HepG2 (cell line): ENCODE results near the gene RARS2. TPM values are rescaled to one million over a fixed set of nuclear protein-coding genes. Genes with fewer than 3 reads are reported as not detected.
A peak's percentile ranks its signal among the peaks of the same experiment; 100 is the strongest.

Experiments used
- AGO2 ChIP-seq: fragments of 200-400 bp; formaldehyde crosslinking; optimal IDR thresholded peaks from 2 replicates; pipeline ENCODE3; 2017; ENCODE audit warnings: mild to moderate bottlenecking, low read depth, low read length, moderate library complexity
- BCL6 ChIP-seq: IDR thresholded peaks from 2 replicates; pipeline ENCODE4 v1.6.1; 2016; ENCODE audit warnings: missing genetic modification reagents, missing compliant biosample characterization
- CHCHD3 ChIP-seq: sonication (generic); formaldehyde crosslinking; IDR thresholded peaks from 2 replicates; pipeline ENCODE4 v1.8.0; 2022; ENCODE audit warnings: mild to moderate bottlenecking, missing genetic modification reagents, moderate library complexity
- CREB1 ChIP-seq, 2 experiments: fragments of 450-650 bp in 1 of 2; IDR thresholded peaks; 2 replicates each; pipeline ENCODE4 v1.6.1; 2016 to 2017; ENCODE audit warnings: control low read depth in 1 of 2, mild to moderate bottlenecking in 1 of 2, missing compliant biosample characterization in 1 of 2, missing genetic modification characterization in 1 of 2
- GABPB1 ChIP-seq: IDR thresholded peaks from 2 replicates; pipeline ENCODE4 v1.6.1; 2016; ENCODE audit warnings: mild to moderate bottlenecking, missing genetic modification reagents, moderate library complexity, missing compliant biosample characterization
- GATAD1 ChIP-seq: IDR thresholded peaks from 2 replicates; pipeline ENCODE4 v1.6.1; 2016; ENCODE audit warnings: missing genetic modification reagents, missing compliant biosample characterization
- HNRNPUL1 ChIP-seq: fragments of 200-400 bp; formaldehyde crosslinking; IDR thresholded peaks from 2 replicates; pipeline ENCODE4 v1.6.1; 2017; ENCODE audit warnings: low read depth, mild to moderate bottlenecking, low read length, moderate library complexity
- MNT ChIP-seq: fragments of 450-650 bp; IDR thresholded peaks from 2 replicates; pipeline ENCODE4 v1.6.1; 2016
- MYC ChIP-seq: sonication (generic); formaldehyde crosslinking; IDR thresholded peaks from 2 replicates; pipeline ENCODE4 v1.9.0; 2021; ENCODE audit warnings: missing genetic modification reagents, borderline replicate concordance
- MZF1 ChIP-seq: sonication (generic); formaldehyde crosslinking; IDR thresholded peaks from 2 replicates; pipeline ENCODE4 v1.8.1; 2023; ENCODE audit warnings: mild to moderate bottlenecking, missing genetic modification reagents, borderline replicate concordance
- RBM39 ChIP-seq: fragments of 200-400 bp; formaldehyde crosslinking; IDR thresholded peaks from one replicate; pipeline ENCODE4 v1.6.1; 2018; ENCODE audit warnings: antibody characterized with exemption, mild to moderate bottlenecking, low read depth, low read length; ENCODE audit not compliant: poor library complexity, severe bottlenecking
- TAF1 ChIP-seq: sonication (generic); formaldehyde crosslinking; IDR thresholded peaks from 2 replicates; pipeline ENCODE4 v1.4.0; 2020; ENCODE audit warnings: missing genetic modification reagents
- ZC3H4 ChIP-seq: sonication (generic); formaldehyde crosslinking; IDR thresholded peaks from 2 replicates; pipeline ENCODE4 v1.4.0; 2020; ENCODE audit warnings: missing genetic modification reagents, borderline replicate concordance
- ZFP36 ChIP-seq: fragments of 150-350 bp; IDR thresholded peaks from 2 replicates; pipeline ENCODE4 v1.6.1; 2018; ENCODE audit warnings: borderline replicate concordance, low read length, low read depth; ENCODE audit not compliant: partially characterized antibody
- ZFP82 ChIP-seq: sonication (generic); formaldehyde crosslinking; IDR thresholded peaks from 2 replicates; pipeline ENCODE4 v1.5.1; 2020; ENCODE audit warnings: mild to moderate bottlenecking, missing genetic modification reagents, borderline replicate concordance
- ZNF234 ChIP-seq: sonication (generic); formaldehyde crosslinking; conservative IDR thresholded peaks from 2 replicates; pipeline ENCODE4 v1.5.1; 2020; ENCODE audit warnings: mild to moderate bottlenecking, missing genetic modification reagents
- ZNF296 ChIP-seq: sonication (generic); formaldehyde crosslinking; conservative IDR thresholded peaks from 2 replicates; pipeline ENCODE4 v1.5.0; 2020; ENCODE audit warnings: mild to moderate bottlenecking, missing genetic modification reagents
- ZNF883 ChIP-seq: sonication (generic); formaldehyde crosslinking; IDR thresholded peaks from 2 replicates; pipeline ENCODE4 v1.5.1; 2020; ENCODE audit warnings: mild to moderate bottlenecking, missing genetic modification reagents; ENCODE audit errors: not compliant biosample characterization
- polyA plus RNA-seq, 8 experiments: library from polyadenylated mRNA; depleted of rRNA in 3 of 8; stranded (reverse) in 7 of 8; unstranded in 1 of 8; fragments of >200 nt; fragmentation: Illumina TruSeq in 4 of 8; extraction: Trizol in 4 of 8; gene quantifications; 2 replicates each; pipeline versions ENCODE4 v1.2.1 to v1.2.3, GENCODE V29; 2011 to 2016; ENCODE audit warnings: low read depth in 4 of 8, missing spikeins in 1 of 8, mixed read lengths in 1 of 8; ENCODE audit not compliant: insufficient read depth in 1 of 8
- total RNA-seq, 5 experiments: library from RNA; depleted of rRNA; stranded (reverse); fragments of >200 nt; fragmentation: Illumina TruSeq; extraction: Trizol; gene quantifications; 2 replicates each; pipeline ENCODE4 v1.2.3, GENCODE V29; 2016; ENCODE audit warnings: low read depth in 1 of 5
- TF ChIP-seq, protein P1 (sequence below): sonication (generic); formaldehyde crosslinking; IDR thresholded peaks from 2 replicates; pipeline ENCODE4 v1.4.0; 2020; ENCODE audit warnings: missing genetic modification reagents
- TF ChIP-seq, protein P2 (sequence below): IDR thresholded peaks from 2 replicates; pipeline ENCODE4 v1.6.1; 2018; ENCODE audit warnings: missing genetic modification reagents

The RARS2 gene
- total and polyA plus RNA-seq, 2 of the 13 experiments (the other 11 are each of a cell fraction or from before 2014, with no cell fraction given), result 23.4 to 80.1 TPM

DNA sequence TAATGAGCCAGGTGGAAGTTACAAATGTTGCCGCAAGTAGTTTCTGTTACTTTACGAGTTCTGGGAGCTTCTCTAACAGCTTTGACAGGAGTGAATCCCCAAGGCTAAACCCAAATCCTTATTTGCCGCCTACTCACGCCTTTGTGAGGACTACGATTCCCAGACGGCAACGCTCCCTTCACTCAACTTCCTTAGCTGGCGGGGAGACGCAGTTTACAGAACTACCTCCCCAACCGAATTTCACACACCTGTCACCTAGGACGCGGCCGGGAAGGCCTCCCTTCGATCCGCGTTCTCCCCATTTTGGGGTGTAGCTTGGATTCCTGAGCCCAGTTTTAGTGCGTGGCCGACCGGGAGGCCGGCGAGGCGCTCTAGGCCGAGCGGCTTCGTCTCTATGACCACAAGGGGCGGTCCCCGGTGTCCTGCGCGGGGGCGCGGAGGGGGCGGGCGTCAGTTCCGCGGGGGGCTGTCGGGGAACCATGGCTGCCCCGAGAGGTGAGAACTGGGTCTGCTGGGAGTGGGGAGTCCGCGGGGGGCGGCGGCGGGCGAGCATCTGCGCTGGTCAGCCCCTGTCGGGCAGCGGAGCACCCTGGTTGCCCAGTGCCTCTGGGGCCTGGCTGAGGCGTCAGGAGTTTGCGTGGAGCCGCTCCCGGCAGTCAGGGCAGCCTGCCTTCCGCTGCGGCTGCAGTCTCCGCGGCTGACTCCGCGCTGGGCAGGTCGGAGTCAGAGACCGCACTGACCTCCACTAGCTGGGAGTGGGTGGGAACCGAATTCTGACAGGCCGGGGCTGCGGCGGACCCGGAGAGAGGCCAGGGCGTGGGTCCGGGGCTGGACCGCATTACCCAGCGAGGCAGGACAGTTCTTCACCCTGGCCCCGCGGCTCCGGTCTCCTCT is 117.0 kb downstream of the RARS2 start, which contains the start of gene SLC35A1 (continued):
- peak; percentile 97 for TF ChIP-seq GABPB1
- TF ChIP-seq RBM39, result no peak
- TF ChIP-seq MZF1 (CRISPR knock-in tag), result no peak
- TF ChIP-seq, protein P1, sequence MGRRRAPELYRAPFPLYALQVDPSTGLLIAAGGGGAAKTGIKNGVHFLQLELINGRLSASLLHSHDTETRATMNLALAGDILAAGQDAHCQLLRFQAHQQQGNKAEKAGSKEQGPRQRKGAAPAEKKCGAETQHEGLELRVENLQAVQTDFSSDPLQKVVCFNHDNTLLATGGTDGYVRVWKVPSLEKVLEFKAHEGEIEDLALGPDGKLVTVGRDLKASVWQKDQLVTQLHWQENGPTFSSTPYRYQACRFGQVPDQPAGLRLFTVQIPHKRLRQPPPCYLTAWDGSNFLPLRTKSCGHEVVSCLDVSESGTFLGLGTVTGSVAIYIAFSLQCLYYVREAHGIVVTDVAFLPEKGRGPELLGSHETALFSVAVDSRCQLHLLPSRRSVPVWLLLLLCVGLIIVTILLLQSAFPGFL (CRISPR knock-in tag), result no peak
- TF ChIP-seq ZFP82 (CRISPR knock-in tag), result no peak
- no peak for TF ChIP-seq ZNF234 (CRISPR knock-in tag)
- peak; percentile 85 for TF ChIP-seq GATAD1
- no peak for TF ChIP-seq ZNF883 (CRISPR knock-in tag)
- TF ChIP-seq ZFP36, result no peak
- TF ChIP-seq CREB1 (IDR thresholded peaks at IDR 0.05), result peak; percentile 29; the same call in 1 of the 2 replicates
- TF ChIP-seq CREB1 (CRISPR knock-in tag; IDR thresholded peaks at IDR 0.05), result peak; percentile 86
- TF ChIP-seq, protein P2, sequence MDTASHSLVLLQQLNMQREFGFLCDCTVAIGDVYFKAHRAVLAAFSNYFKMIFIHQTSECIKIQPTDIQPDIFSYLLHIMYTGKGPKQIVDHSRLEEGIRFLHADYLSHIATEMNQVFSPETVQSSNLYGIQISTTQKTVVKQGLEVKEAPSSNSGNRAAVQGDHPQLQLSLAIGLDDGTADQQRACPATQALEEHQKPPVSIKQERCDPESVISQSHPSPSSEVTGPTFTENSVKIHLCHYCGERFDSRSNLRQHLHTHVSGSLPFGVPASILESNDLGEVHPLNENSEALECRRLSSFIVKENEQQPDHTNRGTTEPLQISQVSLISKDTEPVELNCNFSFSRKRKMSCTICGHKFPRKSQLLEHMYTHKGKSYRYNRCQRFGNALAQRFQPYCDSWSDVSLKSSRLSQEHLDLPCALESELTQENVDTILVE (CRISPR knock-in tag), result no peak
- TF ChIP-seq BCL6 (CRISPR knock-in tag), result peak; percentile 35; the same call in 1 of the 2 replicates
- no peak for TF ChIP-seq HNRNPUL1
- TF ChIP-seq AGO2, result peak; percentile 63
- TF ChIP-seq MNT, result no peak
- TF ChIP-seq MYC (CRISPR knock-in tag), result peak; percentile 84
- peak; percentile 86; the same call in 1 of the 2 replicates for TF ChIP-seq ZNF296 (CRISPR knock-in tag)
- TF ChIP-seq ZC3H4 (CRISPR knock-in tag), result no peak
- TF ChIP-seq CHCHD3 (CRISPR knock-in tag), result 0 out of 2 replicates have a peak, but pooled peaks have one; percentile 61
- TF ChIP-seq TAF1 (CRISPR knock-in tag), result peak; percentile 91
